Small intestine (tissue), 7 donors: Measurements from ENCODE around the gene TMIE. TPM values are rescaled to one million over a fixed set of nuclear protein-coding genes. Genes with fewer than 3 reads are reported as not detected.

Experiments
- DNase-seq, 2 donors: peaks; one replicate each; pipeline versions ENCODE4 v3.0.0 to v3.0.0-alpha.2; 2013
- FAIRE-seq: peaks from 2 replicates; lab custom pipeline; 2012; peaks lifted over from hg19 to GRCh38; lab: Jason Lieb, UNC
- H3K27ac ChIP-seq, 3 donors: one replicate each; pipeline ENCODE4 v1.5.1; 2013; ENCODE audit warnings: low read length in 2 of 3, mild to moderate bottlenecking in 2 of 3, control low read depth in 1 of 3, inconsistent platforms in 1 of 3, low read depth in 1 of 3, moderate library complexity in 1 of 3
- H3K27me3 ChIP-seq, 3 donors: one replicate each; pipeline ENCODE4 v1.6.1; 2013; ENCODE audit warnings: low read length in 3 of 3, inconsistent platforms in 1 of 3; ENCODE audit not compliant: control insufficient read depth in 3 of 3, insufficient read depth in 3 of 3
- H3K36me3 ChIP-seq, 3 donors: one replicate each; pipeline ENCODE4 v1.6.1; 2013; ENCODE audit warnings: low read length in 3 of 3, inconsistent platforms in 1 of 3, low read depth in 1 of 3, mild to moderate bottlenecking in 1 of 3, moderate library complexity in 1 of 3; ENCODE audit not compliant: control insufficient read depth in 3 of 3, insufficient read depth in 2 of 3
- H3K4me1 ChIP-seq, 3 donors: one replicate each; pipeline ENCODE4 v1.6.1; 2013; ENCODE audit warnings: low read length in 2 of 3, inconsistent platforms in 1 of 3, low read depth in 1 of 3, mild to moderate bottlenecking in 1 of 3, moderate library complexity in 1 of 3; ENCODE audit not compliant: control insufficient read depth in 3 of 3, insufficient read depth in 2 of 3
- H3K4me3 ChIP-seq, 3 donors: one replicate each; pipeline ENCODE4 v1.5.1; 2013; ENCODE audit warnings: low read length in 3 of 3, control low read depth in 1 of 3, inconsistent platforms in 1 of 3, low read depth in 1 of 3, mild to moderate bottlenecking in 1 of 3, moderate library complexity in 1 of 3
- H3K9me3 ChIP-seq, 2 donors: one replicate each; pipeline ENCODE4 v1.6.1; 2013; ENCODE audit warnings: low read depth in 1 of 2, low read length in 1 of 2; ENCODE audit not compliant: control insufficient read depth in 2 of 2, insufficient read depth in 1 of 2
- WGBS, 3 donors: extraction: QIAGEN DNeasy Blood & Tissue Kit; methylation state at CpG; one replicate each; pipeline ENCODE4 v1.1.7; 2013; 5-methylcytosine and 5-hydroxymethylcytosine counted together
- polyA plus RNA-seq, 4 donors: library from polyadenylated mRNA; stranded (reverse) in 3 of 4; unstranded in 1 of 4; fragments of 200-250 nt in 3 of 4; fragments of 120-200 nt in 1 of 4; gene quantifications; one replicate each; pipeline versions ENCODE4 v1.2.1 to v1.2.3, GENCODE V29; 2013
- donor health status: healthy with polysubstance abuse.
- donor health status: control.
- donor health status: control.
- donor health status: Bipolar disorder and iron deficiency.
- donor health status: healthy.

TMIE gene
- polyA plus RNA-seq, 4 donors: 0.22 to 0.70 TPM; not detected in 2

DNA sequence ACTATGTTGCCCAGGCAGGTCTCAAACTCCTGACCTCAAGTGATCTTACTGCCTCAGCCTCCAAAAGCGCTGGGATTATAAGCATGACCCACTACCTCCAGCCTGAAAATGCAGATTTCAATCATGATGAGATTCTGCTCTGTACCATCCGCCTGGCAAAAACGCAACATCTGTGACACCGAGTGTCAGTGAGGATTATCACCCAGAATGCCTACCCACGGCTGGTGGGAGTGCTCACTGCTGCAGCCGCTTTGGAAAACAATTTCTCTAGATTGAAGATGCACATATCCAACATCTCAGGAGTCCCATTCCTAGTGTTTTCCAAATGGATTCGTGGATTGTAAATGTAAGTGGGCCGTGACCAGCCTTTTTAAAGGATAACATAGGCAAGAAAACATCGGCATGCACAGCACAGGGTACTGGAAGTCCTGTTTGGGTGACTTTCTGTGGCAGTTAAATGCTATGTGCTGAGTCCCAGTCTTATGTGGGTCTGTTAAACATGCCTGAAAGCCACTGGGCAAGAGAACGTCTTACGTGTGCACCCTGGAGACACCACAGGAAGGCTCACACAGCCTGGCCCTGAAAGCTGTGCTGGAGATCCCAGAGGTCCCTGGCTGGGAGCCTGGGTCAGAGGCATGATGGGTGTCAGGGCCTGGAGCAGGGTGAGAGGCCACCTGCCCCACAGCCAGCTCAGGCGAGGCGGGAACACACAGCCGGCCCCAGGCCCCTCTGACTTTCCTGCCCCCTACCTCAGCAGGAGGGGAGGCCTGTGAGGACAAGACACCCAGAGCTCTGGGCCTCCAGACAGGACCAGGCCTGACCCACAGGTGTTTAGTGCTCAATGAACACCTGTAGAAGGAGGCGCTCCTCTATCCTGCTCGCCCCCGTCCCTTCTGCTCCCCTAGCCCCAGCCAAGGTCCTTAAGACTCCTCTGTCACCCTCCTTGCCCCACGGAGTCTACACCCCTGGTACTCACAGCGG, 15.6 kb downstream of the TMIE start:
- Histone ChIP-seq H3K27ac (no peak overlapping the region), H3K4me1 (peaks cover 0 to 1% (median 0%) of the 10 kb centered on the region in 3 donors), H3K4me3 (no peak overlapping the region), H3K9me3 (peaks cover 0 to 4% of the 10 kb centered on the region in 2 donors), H3K27me3 (peaks cover 0 to 6% (median 0%) of the 10 kb centered on the region in 3 donors), H3K36me3 (no peaks in the 10 kb centered on the region)
- DNase-seq (no peak), FAIRE-seq (no peak)
- 86 to 91% (median 89%) methylated on average over 18 to 19 of the region's 19 CpGs for WGBS, 3 donors

DNA sequence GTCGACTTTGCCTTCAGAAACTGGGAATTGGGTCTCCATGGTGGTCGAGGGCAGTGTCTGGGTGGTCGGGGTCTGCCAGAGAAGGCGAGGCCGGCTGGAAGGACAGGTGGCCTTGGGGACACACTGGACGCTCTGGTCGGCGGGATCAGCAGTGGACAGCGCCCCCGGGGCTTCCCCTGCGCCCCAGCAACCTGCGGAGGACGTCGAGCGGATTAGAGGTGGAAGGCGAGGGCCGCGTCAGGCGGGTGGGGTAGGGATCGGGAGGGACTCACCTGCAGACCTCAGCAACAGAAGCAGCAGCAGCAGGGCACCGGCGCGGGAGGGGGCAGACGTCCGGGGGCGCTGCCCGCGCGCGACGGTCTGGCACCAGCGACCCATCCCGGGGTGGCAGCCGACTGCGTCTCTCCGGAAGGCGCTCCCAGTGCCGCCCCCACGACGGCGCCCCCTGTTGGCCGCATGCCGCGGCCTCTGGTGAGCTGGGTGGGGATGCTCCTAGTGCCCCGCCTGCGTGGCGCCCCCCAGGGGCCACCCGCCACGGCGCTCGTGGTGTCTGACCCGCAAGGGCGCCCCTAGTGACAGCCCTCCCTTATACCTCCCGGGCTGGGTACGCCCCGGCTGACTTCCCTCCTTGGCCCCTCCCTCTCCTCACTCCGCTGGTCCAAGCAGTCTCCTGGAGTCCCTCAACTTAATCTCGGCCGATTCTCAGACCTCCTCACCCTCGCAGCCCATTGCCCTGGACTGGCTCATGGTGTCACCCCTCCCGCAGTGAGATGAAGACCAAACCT, 16.4 kb downstream of the TMIE start, which contains the start of gene PRSS50:
Gene PRSS50 (minus strand): TSS at position 423 of the 785 bp plus-strand sequence. CDS start 45 bp downstream, at position 378.
- H3K27me3 ChIP-seq: peaks cover 0 to 6% (median 0%) of the 10 kb centered on the region in 3 donors
- no peak within 1 kb of the TSS for H3K4me3 ChIP-seq
- FAIRE-seq: no peak
- no peaks in the 10 kb centered on the region for H3K36me3 ChIP-seq
- 50 to 59% (median 58%) methylated on average over 36 to 61 of the region's 61 CpGs for WGBS, 3 donors
- DNase-seq: no peak
- H3K9me3 ChIP-seq: peaks cover 0 to 4% of the 10 kb centered on the region in 2 donors
- H3K4me1 ChIP-seq: no peaks in the 10 kb centered on the region
- H3K27ac ChIP-seq: no peak within 1 kb of the TSS

DNA sequence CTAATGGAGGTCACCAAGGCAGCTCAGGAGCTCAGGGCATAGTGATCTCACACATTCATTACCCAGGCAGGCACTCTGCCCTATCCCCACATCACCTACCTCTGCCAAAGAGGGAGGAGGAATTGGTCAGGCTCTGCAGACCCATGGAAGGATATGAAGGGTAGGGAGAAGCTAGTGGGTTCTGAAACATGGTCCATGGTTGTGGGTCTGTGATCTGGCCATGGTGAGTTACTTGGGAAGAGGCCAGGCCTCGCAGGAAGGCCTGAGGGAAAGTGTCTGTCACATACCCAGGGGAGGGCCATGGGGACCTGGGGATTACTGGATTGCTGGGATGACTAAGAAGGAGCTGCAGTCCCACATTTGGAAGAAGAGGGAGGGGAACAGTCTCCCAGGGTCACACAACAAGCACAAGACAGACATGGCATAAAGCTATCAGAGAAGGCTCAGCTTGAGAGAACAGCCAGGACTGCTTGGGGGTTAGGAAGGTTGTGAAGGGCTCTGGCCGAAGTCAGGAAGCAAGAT, 17.9 kb downstream of the TMIE start:
- H3K27me3 ChIP-seq: peaks cover 0 to 6% (median 0%) of the 10 kb centered on the region in 3 donors
- no peak overlapping the region for H3K27ac ChIP-seq
- H3K4me3 ChIP-seq: no peak overlapping the region
- peaks cover 0 to 4% of the 10 kb centered on the region in 2 donors for H3K9me3 ChIP-seq
- 66 to 77% (median 67%) methylated on average over 2 of the region's 2 CpGs for WGBS, 3 donors
- H3K36me3 ChIP-seq: no peaks in the 10 kb centered on the region
- FAIRE-seq (no peak), DNase-seq (no peak)
- no peaks in the 10 kb centered on the region for H3K4me1 ChIP-seq

DNA sequence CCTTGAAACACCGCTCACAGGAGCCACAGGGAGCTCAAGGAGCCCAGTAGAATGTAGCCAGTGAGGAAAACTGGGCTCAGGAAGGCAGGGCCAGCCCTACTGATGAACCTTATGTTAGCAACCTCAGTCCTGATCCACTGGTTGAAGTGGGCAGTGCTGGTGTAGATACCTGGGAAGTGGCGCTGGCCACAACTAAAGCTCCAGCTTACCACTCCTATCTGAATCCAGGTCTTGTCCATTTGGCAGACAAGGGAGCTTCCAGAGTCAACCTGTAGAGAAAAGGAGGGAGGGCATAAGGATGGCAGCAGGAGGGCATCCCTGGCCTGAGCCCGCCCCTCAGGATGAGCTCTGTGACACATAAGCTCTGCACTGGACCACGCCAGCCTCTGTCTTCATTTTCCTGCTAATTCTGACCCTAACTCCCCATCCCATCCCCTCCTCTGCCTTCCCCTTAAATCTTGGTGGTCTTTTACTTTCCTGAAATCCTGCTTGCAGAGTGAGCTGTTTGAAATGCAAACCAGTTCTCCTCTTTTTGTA, 18.6 kb downstream of the TMIE start:
- Histone ChIP-seq H3K27ac (no peak overlapping the region), H3K4me3 (no peak overlapping the region), H3K9me3 (peaks cover 0 to 4% of the 10 kb centered on the region in 2 donors), H3K27me3 (peaks cover 0 to 6% (median 0%) of the 10 kb centered on the region in 3 donors), H3K36me3 (no peaks in the 10 kb centered on the region), H3K4me1 (no peaks in the 10 kb centered on the region)
- WGBS, 3 donors: 83 to 90% (median 87%) methylated on average over 4 of the region's 4 CpGs
- no peak for FAIRE-seq
- DNase-seq: no peak

GRCh38 chr3:46721009-46721408, 19.8 kb downstream of the TMIE start:
- 65 to 97% (median 96%) methylated on average over 2 of the region's 2 CpGs for WGBS, 3 donors
- peaks cover 0 to 6% (median 0%) of the 10 kb centered on the region in 3 donors for H3K27me3 ChIP-seq
- DNase-seq: no peak
- no peaks in the 10 kb centered on the region for H3K36me3 ChIP-seq
- no peak overlapping the region for H3K27ac ChIP-seq
- no peak for FAIRE-seq
- peaks cover 0 to 4% of the 10 kb centered on the region in 2 donors for H3K9me3 ChIP-seq
- H3K4me3 ChIP-seq: no peak overlapping the region
- H3K4me1 ChIP-seq: no peaks in the 10 kb centered on the region

DNA sequence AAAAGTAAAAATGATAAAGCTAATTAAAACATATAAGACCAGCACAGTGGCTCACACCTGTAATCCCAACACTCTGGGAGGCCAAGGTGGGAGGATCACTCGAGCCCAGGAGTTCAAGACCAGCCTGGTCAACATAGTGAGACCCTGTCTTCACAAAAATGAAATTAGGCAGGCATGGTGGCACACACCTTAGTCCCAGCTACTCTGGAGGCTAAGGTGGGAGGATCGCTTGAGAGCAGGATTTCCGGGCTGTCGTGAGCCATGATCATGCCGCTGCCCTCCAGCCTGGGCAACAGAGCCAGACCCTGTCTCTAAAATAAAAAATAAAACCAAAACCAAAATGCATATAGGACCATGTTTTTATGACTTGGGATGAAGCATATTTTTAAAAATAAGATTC, 21.3 kb downstream of the TMIE start:
- H3K4me3 ChIP-seq: no peak overlapping the region
- H3K27me3 ChIP-seq: peaks cover 0 to 6% (median 0%) of the 10 kb centered on the region in 3 donors
- no peak overlapping the region for H3K27ac ChIP-seq
- peaks cover 0 to 4% of the 10 kb centered on the region in 2 donors for H3K9me3 ChIP-seq
- DNase-seq (no peak), FAIRE-seq (no peak)
- H3K4me1 ChIP-seq: no peaks in the 10 kb centered on the region
- WGBS, 3 donors: 78 to 91% (median 78%) methylated on average over 5 of the region's 5 CpGs
- no peaks in the 10 kb centered on the region for H3K36me3 ChIP-seq

DNA sequence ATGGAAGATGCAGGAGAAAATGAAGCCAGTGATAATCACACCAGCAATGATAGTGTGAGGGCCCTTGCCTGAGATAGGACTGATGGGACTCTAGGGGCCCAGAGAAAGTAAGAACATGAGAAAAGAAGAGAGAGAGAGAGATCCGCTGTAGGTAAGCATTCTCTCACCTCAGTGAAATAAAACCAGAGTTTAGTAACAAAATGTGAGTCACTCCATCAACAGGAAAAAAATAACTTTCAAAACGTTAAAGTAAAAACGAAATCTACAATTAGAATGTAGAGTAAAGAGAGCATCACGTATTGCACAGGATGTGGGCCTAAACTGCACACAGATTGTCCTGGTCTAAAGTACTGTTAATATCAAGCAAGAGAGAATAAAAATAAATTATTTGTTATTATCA, 23.2 kb downstream of the TMIE start:
- no peak for DNase-seq
- H3K4me1 ChIP-seq: no peaks in the 10 kb centered on the region
- H3K27me3 ChIP-seq: peaks cover 0 to 3% (median 0%) of the 10 kb centered on the region in 3 donors
- H3K4me3 ChIP-seq: no peak overlapping the region
- FAIRE-seq: no peak
- WGBS, 3 donors: 68 to 80% (median 74%) methylated on average over 4 of the region's 4 CpGs
- H3K27ac ChIP-seq: no peak overlapping the region
- H3K36me3 ChIP-seq: no peaks in the 10 kb centered on the region
- H3K9me3 ChIP-seq: peaks cover 0 to 4% of the 10 kb centered on the region in 2 donors
